Epidermal melanocyte (primary cell): ENCODE measurements around the gene GALNTL6.
A peak's percentile ranks its signal among the peaks of the same experiment; 100 is the strongest.
"Not testable (repeated sequence)": the region's sequence is repeated elsewhere in the genome, so short reads cannot be mapped to it uniquely, and the experiment has no call there.

Experiments
- DNase-seq: peaks from one replicate; pipeline ENCODE4 v3.0.0; 2011; ENCODE audit warnings: low spot score; ENCODE audit not compliant: insufficient read length

The GALNTL6 gene

DNA sequence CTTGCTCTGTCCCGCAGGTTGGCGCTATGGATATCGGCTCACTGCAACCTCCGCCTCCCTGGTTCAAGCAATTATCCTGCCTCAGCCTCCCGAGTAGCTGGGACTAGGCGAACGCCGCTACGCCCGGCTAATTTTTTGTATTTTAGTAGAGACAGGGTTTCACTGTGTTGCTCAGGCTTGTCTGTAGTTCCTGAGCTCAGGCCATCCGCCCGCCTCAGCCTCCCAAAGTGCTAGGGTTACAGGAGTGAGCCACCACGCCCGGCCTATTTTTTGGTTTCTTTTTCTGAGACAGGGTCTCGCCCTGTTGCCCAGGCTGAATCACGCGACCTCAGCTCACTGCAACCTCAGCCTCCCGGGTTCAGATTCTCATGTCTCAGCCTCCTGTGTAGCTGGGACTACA is 984.1 kb downstream of the GALNTL6 start:
- DNase-seq: not testable (repeated sequence)

DNA sequence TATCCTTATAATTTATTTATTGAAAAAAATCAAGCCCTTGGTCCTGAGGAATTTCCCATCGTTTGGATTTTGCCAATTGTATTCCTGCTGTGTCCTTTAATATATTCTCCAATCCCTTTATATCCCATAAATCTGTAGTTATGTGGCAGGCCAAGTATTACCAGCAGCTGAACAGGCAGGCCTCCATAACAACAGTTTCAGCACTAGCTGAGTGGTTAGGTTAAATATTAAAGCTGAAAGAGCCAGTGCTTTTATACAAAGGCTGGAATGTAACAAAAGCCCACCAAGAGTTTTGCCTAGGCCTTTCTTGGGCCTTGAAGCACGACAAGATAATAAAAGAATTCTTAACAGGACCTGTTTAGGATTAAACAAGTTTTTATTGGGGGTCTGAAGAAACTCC is 988.8 kb downstream of the GALNTL6 start:
- no peak for DNase-seq

DNA sequence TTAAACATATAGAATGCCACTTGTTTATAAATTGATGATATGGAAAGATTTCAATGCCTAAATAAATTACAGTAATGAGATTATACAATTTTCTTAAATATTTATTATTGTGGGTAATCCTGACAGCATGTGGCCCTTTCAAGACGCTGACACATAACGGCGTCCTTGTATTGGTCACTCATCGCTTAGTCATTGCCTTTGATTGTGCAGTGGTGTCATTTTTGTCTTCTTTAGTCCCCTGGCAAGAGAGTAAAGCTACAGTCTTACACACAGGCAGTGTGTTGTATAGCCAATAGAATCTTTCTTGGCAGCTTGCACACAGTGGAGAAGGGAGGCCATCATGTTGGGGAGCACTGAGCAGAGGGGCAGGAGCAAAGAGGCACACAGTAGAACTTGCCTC is 993.6 kb downstream of the GALNTL6 start:
- no peak for DNase-seq

DNA sequence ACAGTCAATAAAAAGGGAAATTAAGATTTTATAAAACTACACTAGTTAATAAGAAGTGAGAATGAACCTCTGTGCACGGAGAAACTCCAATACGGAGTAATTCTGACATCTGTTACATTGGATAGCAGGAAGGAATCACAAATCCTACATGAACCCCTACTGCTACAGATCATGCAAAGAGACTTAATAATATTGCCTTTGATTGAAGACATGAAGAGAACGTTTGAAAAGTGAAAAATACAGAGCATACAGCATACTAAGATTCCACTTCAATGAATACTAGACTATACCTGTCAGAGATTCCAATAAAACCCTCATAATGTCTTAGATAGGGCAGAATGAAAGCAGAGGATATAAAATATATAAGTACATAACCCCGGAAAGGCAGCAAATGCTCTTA is 995.0 kb downstream of the GALNTL6 start:
- no peak for DNase-seq

DNA sequence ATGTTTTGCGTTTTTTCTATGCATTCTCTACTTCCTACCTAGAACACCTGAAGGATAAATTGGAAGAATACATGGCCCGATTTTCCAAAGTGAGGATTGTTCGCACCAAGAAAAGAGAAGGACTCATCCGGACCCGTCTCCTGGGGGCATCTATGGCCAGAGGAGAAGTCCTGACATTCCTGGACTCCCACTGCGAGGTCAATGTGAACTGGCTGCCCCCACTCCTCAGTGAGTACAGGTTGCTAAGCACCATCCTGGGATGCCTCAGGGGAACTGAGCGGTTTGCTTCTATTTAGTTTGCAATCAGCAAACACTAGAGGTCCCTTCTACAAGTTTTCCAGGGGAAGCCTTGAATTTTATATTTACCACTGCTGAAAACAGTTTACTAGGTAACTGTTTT is 996.1 kb downstream of the GALNTL6 start:
- no peak for DNase-seq

DNA sequence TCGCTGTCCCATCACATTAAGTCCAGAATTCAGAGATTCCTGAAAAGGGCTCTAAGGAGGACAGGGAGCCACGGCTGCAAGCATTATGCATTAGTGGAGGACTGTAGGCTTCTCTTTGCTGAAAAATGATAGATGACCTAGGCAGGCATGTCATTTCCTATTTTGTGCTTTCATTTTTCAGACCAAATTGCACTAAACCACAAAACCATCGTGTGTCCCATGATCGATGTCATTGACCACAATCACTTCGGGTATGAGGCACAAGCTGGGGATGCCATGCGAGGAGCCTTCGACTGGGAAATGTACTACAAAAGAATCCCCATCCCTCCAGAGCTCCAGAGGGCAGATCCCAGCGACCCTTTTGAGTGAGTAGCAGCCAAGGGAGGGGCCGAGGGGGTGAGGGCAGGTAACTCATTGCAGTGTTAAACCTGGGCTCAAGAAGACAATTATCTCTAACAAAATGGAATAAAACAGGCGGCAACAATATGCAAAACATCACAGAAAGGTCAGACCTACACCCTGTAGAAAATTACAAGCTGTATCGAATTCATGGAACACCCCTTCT is 1000.2 kb downstream of the GALNTL6 start:
- no peak for DNase-seq

DNA sequence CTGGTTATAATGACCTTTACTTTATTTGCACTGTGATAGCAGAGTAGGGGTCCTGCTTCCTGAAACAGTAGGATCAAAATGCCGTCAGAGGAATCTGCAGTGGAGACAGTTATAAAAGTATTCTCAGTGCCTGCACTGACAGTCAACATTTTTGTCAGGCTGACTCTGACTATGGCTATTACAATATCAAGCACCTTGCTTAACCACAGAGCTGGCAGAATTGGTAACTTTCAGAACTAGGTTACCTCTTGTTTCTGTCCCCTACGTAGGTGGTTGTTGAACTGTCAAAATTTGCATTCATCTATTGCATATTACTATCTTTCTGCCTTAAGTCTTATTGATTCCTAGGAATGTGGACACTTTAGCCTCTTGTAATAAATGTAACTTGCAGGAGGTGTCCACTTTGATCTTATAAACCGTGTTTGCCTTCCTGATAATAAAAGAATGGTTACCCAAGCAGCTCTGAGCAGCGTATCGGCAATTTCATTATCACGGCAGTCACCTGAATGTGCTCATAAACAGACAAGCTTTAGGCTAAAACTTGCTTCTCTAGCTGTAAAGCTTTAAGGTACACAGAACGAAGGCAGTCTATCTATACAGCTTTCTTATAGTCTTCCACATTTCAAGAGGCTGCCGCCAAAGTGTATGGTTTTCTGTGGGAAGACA is 1002.4 kb downstream of the GALNTL6 start:
- DNase-seq: no peak

DNA sequence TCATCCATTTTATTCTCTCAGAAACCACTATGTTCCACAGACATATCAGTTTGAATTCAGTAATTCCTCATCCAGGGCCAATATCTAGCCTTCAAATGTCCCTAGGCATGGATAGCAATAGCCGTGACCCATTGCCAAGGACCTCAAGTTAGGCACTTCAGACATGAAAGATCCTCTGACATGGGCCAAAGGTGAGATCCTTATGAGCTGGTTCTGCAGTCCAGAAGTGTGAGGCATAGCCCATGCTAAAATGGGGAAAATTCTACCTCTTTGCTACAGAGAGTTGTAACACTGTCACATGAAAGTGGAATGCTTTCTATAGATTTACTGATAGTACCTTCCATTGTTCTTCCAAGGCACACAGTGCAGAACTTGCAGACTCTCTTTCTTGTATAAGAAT is 1005.7 kb downstream of the GALNTL6 start:
- DNase-seq: no peak

DNA sequence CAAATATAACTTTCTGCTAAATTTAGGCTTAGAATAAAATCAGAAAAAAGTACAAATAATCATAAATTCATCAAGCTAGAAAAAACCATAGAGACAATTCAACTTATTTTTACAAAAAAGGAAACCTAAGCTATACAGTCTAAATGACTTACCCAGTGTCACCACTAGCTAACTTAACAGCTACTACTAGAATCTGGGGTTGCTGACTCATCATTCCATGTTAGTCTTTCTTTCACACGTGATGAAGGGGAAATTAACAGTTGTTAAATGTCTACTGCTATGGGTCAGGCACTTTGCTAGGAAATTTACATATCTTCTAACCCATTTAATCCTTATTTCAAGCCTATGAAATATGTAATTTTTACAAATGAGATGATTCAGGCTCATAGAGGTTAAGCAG is 1006.1 kb downstream of the GALNTL6 start:
- no peak for DNase-seq

DNA sequence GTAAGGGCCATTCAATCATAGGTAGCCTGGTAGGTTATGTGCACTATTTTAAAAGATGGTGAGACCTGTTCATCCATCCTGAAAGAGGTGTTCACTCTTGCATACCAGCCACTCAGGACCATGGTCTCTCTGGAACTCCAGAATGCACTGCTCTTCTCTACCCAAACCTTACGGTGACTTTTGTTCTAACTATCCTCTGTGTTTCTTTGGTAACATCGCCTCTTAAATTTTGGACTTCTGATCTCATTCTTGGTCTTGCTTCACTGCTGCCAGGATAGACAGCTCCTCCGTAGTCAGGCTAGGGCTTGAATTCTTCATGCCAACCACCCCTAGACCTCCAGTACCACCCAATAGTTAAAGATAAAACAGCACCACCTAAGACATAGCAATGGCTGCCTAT is 1009.1 kb downstream of the GALNTL6 start:
- no peak for DNase-seq

DNA sequence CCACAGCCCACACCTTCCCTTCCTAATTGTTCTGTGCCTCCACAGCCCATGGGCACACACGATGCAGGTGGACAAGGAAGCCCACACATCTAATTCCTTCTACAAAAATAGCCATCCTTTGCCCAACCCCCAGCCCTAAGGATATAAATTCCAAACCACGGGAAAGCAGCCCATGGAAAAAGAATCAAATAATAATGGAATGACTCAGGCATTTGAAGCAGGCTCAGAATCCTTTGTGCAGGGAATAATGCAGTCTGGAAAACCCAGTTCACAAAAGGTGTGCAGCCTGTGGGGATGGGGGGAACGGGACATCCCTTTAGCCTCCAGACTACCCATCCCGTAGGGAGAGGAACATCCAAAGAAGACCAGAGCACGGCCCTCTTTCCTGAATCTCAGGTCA is 1013.1 kb downstream of the GALNTL6 start:
- DNase-seq: no peak

DNA sequence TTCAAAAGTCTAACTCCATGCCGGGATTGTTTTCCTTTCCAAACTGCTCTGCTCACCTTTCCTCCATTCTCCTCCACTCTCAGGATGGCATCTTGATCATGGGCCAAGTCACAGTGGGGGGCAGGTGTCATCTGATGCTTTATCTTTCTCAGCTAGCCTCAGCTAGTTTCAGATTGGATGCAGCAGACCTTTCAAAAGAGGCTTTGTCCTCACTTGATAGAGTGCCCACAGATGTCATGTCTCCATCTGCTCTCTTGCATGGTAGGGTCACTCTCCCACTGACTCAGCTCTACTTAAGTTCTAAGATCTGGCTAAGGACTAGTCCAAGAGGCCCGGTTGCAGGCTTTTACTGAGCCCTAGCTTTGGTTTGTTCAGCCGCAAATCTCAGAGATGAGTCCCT is 1013.7 kb downstream of the GALNTL6 start:
- DNase-seq: no peak

DNA sequence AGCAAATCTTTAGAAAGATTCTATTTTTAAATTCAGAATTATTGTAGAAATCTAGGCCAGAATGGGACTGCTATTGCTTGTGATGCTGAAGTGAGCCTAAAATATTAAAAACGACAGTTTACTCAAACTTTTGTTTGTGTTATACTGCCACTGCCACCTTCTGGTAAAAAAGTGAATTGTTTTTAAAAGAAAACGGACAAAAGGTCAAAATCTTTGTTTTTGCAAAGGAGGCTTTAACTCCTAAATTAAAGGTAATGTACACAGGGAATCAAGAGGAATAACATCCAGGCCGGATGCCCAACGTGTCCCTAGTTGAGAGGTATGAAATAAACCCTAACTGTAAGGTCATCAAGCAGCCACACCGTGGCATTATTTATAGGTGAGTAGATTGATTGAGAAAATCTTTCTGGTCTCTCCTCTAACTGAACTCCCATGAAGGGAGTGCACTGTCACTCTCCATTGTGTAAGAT is 1017.1 kb downstream of the GALNTL6 start:
- no peak for DNase-seq

DNA sequence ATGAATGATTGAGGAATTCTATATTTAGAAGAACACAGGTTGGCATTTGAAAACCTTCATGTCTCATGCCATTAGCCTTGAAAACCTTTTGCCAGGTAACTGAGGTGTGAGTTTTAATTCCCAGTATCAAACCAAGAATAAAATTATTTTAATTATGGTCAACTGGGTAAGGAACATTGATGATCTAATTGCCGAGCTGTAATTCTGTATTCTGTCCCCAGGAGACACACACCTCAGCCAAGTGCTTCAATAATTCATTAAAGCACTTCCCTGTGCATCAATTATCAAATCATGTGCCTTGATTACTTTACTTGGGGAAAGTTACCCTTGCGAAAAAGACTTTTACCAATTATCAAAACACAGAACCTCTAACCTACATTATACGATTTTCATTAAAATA is 1023.5 kb downstream of the GALNTL6 start:
- no peak for DNase-seq

DNA sequence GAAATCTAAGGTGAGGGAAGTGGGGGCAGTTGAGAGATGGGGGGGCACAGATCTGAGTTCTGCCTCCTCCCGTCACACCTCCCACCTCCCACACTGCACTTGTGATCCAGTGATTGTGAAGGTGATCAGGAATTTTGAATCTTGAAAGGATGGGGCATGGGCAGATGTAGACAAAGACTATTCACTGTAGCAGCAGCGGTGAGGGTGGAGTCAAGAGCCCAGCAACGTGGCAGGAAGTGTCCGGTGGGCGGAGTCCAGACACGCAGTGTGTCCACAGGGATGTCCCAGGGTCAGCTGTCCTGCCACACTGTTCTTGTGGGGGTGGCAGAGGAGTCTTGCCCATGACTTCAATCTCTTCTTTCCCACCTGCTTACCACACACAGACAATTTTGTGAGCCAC is 1024.9 kb downstream of the GALNTL6 start:
- DNase-seq: no peak

DNA sequence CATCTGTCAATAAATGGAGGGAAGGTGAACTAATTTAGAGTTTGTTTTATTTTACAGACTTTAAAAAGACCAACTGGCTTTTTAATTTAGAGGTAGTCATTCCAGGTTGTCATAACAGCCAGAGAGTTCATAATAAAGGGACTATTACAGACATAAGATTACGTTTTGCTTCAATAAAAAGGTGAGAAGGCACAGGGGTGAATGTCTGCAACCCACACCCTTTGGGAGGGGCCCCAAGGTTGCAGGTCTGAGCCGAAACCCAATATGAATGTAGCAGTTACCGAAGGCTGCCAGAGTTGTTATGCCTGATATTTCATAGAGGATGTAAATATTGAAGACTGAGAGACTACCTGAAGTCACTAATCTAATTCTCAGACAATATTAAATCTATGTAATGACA is 1025.7 kb downstream of the GALNTL6 start:
- DNase-seq: no peak

DNA sequence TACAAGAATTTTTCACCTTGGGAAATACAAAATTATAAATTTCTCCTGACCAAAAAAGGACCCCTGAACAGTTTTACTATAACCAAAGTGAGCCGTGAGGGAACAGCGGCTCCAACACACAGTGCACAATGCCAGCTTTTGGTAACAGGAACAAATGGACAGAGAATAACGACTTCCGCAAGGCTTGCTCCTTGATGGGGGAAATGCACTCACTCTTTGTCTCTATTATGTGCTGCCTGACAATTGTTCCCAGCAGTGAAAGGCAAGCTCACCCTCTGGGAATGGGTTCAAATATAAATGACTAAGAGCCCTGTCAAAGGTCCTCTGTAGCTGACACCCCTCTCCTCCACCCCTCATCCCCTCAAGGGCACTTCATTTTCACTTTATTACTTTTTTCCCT is 1029.6 kb downstream of the GALNTL6 start:
- DNase-seq: no peak

DNA sequence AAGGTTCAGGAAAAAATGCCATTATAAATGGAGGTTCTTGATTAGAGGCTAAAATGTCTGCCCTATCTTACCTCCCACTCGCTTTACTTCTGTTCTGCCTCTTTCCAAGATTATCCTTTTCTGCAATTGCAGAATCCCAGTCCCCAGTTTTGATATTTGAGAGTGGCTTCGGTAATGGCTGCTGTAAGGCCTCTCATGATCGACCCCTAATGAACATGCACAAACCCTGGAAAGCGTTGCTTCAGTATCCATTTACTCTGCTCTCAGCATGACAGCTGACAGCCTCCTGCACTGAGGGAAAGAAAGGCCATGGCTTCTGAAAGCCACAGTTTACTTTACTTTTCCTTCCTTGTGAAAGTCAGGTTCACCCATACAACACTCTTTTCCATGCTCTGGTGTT is 1030.0 kb downstream of the GALNTL6 start:
- DNase-seq: no peak

DNA sequence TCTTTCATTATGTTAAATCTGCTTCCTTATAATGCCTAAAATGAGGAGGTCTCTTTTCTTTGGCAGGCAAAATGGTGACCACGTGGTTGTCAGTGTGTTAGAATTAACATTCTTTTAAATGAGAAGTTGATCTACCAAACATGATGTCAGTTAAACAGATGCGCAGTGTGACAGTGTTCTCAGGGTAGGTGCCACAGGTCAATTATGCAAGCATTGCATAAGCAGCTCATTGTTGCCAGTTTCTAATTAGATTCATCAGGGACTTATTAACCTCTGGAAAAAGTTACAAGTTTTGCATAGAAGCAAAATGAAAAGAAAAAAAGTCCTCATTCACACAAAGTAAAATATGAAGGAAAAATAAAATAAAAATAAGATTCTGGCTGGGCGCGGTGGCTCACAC is 1031.4 kb downstream of the GALNTL6 start:
- DNase-seq: no peak

DNA sequence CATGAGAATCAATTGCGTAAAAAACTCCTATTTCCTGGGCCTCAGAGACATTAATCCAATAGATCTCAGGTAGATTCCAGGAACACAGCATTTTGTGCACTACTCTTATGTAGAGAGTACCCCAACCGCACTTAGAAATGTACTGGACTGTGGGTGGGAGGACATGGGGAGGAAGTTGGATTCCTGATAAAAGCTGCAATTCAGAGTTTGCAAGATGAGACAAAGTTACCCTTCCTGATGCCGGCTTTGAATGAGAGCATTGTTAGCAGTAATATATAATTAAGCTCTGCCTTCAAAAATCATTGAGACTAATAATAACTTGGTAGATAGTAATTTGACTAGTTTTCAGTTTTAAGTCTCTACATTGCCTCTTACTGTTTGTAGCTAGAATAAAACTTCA is 1032.1 kb downstream of the GALNTL6 start:
- no peak for DNase-seq

DNA sequence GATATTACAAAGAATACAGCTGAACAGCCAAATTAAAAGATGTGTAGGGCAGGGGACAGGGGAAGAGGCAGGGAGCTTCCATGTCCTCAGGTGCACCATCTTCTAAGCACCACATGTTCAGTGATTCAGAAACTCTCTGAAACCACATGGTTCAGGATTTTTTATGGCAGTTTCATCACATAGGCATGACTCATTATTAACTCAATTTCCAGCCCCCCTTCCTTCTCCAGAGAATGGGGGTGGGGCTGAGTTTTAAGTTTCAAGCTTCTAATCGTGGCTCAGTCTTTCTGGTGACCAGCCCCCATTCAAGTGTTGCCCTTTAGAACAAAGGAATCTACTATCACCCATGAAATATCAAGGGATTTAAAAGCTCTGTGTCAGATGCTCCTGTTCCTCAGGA is 1037.6 kb downstream of the GALNTL6 start:
- peak; percentile 33 for DNase-seq

DNA sequence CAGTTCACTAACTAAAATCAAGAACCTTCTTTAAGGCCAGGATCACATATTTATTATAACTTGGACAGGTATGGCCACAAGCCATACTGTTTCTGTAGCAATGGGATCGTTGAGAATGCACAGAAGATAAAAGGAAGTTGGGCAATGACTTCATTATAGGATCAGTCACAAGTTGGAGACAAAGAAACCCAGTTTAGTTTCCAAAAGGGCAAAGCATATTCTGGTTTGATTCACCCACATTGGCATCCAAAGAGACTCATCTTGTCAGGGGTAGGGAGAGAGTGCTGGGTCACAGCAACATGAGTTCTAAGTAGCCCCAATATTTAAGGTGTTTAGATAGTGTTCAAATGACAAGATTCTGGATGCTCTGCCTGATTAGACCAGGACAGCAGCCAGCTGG is 1038.3 kb downstream of the GALNTL6 start:
- DNase-seq: no peak

DNA sequence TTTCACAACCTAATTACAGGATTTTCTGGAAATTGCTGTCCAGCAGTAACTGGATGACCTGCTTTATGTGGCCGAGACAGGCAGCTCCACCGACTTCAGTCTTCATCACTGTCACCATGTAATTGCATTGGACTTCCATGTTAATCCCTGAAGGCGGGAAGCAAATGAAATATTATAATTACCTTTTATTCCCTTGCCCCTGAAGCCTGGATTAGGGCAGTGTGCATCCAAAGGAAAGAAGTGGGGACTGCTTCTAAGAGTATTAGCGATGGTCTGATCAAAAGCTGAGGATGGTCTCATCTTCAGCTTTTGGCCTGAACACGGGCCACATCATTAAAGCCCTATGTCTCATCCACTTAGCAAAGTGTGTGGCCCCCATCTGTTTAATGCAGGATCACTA is 1043.8 kb downstream of the GALNTL6 start:
- no peak for DNase-seq
